ENCODE results near the gene CROCC2.

GRCh38 chr2:240892356-240892755 lies 13.8 kb upstream of the CROCC2 start:
- TF ChIP-seq, protein P1, sequence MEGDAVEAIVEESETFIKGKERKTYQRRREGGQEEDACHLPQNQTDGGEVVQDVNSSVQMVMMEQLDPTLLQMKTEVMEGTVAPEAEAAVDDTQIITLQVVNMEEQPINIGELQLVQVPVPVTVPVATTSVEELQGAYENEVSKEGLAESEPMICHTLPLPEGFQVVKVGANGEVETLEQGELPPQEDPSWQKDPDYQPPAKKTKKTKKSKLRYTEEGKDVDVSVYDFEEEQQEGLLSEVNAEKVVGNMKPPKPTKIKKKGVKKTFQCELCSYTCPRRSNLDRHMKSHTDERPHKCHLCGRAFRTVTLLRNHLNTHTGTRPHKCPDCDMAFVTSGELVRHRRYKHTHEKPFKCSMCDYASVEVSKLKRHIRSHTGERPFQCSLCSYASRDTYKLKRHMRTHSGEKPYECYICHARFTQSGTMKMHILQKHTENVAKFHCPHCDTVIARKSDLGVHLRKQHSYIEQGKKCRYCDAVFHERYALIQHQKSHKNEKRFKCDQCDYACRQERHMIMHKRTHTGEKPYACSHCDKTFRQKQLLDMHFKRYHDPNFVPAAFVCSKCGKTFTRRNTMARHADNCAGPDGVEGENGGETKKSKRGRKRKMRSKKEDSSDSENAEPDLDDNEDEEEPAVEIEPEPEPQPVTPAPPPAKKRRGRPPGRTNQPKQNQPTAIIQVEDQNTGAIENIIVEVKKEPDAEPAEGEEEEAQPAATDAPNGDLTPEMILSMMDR (conservative IDR thresholded peaks at IDR 0.05; ENCODE audit: low read length) = no peak
- no peak for TF ChIP-seq EZH2phosphoT487 (IDR thresholded peaks at IDR 0.05; ENCODE audit: borderline replicate concordance, low read depth, low read length)
